ENCODE data around the gene NINJ2. TPM values are rescaled to one million over a fixed set of nuclear protein-coding genes. Genes with fewer than 3 reads are reported as not detected.

The NINJ2 gene
- total RNA-seq, 3 donors from 2014 or later (not counting 1 experiment from before 2014, with no cell fraction given): 3.1 to 6.6 (median 4.9) TPM

DNA sequence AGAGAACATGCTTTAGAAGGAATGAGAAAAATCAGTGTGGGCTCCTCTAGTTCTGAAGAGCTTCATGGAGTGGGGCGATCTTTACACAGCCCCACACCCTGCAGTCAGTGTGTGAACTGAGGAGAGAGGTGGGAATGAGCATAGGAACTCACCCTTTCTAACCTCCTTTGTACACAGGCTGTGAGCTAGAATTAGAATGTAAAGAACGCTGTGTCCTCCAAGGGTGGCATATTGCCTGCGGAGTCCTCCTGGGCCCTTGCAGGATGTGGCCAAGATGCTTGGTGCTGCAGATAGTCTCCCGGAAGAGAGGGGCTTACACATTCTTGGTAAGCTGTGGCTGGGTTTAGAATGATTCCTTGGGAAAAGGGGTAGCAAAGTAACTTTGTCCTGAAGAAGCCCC, 43.9 kb downstream of the NINJ2 start:
- no peaks in the 10 kb centered on the region for H3K36me3 ChIP-seq (ENCODE audit: control insufficient read depth, insufficient read depth, low read length)
- H3K27ac ChIP-seq (ENCODE audit: low read length): peak overlapping the region; percentile 14
- TF ChIP-seq, protein P1, sequence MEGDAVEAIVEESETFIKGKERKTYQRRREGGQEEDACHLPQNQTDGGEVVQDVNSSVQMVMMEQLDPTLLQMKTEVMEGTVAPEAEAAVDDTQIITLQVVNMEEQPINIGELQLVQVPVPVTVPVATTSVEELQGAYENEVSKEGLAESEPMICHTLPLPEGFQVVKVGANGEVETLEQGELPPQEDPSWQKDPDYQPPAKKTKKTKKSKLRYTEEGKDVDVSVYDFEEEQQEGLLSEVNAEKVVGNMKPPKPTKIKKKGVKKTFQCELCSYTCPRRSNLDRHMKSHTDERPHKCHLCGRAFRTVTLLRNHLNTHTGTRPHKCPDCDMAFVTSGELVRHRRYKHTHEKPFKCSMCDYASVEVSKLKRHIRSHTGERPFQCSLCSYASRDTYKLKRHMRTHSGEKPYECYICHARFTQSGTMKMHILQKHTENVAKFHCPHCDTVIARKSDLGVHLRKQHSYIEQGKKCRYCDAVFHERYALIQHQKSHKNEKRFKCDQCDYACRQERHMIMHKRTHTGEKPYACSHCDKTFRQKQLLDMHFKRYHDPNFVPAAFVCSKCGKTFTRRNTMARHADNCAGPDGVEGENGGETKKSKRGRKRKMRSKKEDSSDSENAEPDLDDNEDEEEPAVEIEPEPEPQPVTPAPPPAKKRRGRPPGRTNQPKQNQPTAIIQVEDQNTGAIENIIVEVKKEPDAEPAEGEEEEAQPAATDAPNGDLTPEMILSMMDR (IDR thresholded peaks at IDR 0.05): no peak
- Mint-ChIP-seq H3K4me3 (no peak overlapping the region), H3K27me3 (ENCODE audit: low read depth in 2 of 2) (no peaks in the 10 kb centered on the region), H3K9me3 (no peaks in the 10 kb centered on the region), H3K4me1 (peaks cover 35 to 36% of the 10 kb centered on the region in 2 donors), H3K36me3 (no peaks in the 10 kb centered on the region), H3K27ac (peak overlapping the region; percentile 41 to 69)
- ATAC-seq: peak; percentile 60 to 75 (median 64)
- no peaks in the 10 kb centered on the region for H3K27me3 ChIP-seq (ENCODE audit: control insufficient read depth, insufficient read depth, low read length)
- intact Hi-C loops (cut with micrococcal nuclease): no loop called here
- H3K4me3 ChIP-seq (ENCODE audit: low read length): no peak overlapping the region
- H3K4me1 ChIP-seq (ENCODE audit: control insufficient read depth, insufficient read depth, low read length): peaks cover 21% of the 10 kb centered on the region
- no peaks in the 10 kb centered on the region for H3K9me3 ChIP-seq (ENCODE audit: control insufficient read depth, insufficient read depth, low read length)
- WGBS (ENCODE audit: insufficient coverage): 33% methylated on average over 4 of the region's 4 CpGs
- DNase-seq: peak in 1 of 2 donors; percentile 39

DNA sequence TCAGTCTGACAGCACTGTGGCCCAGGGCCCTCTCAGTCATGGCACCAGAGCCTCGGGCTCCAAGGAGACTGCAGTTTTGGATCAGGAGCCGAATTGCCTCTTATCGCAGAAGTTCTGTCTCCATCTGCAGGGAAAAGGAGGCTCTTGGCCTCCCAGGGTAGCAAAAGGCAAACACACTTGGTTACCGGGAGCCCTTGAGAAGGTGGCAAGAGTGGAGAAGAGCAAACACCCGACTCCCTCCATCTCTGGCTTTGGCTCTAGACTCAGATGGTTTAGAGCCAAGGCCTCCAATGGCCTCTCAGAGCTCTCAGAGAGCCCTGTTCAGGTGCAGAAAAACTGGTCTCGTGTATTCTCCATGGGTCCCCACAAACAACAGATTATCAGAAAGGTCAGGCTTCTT, 44.6 kb downstream of the NINJ2 start:
- H3K9me3 Mint-ChIP-seq: no peaks in the 10 kb centered on the region
- H3K4me3 Mint-ChIP-seq: no peak overlapping the region
- H3K4me3 ChIP-seq (ENCODE audit: low read length): no peak overlapping the region
- H3K27ac ChIP-seq (ENCODE audit: low read length): no peak overlapping the region
- no peaks in the 10 kb centered on the region for H3K36me3 ChIP-seq (ENCODE audit: control insufficient read depth, insufficient read depth, low read length)
- ATAC-seq: no peak
- H3K9me3 ChIP-seq (ENCODE audit: control insufficient read depth, insufficient read depth, low read length): no peaks in the 10 kb centered on the region
- H3K4me1 ChIP-seq (ENCODE audit: control insufficient read depth, insufficient read depth, low read length): peaks cover 21% of the 10 kb centered on the region
- H3K36me3 Mint-ChIP-seq: no peaks in the 10 kb centered on the region
- 96% methylated on average over 6 of the region's 6 CpGs for WGBS (ENCODE audit: insufficient coverage)
- H3K27me3 ChIP-seq (ENCODE audit: control insufficient read depth, insufficient read depth, low read length): no peaks in the 10 kb centered on the region
- TF ChIP-seq, protein P1 (IDR thresholded peaks at IDR 0.05): no peak
- H3K4me1 Mint-ChIP-seq: peaks cover 36 to 38% of the 10 kb centered on the region in 2 donors
- intact Hi-C loops (cut with micrococcal nuclease): no loop called here
- DNase-seq: no peak
- peak overlapping the region; percentile 41 to 69 for H3K27ac Mint-ChIP-seq
- H3K27me3 Mint-ChIP-seq (ENCODE audit: low read depth in 2 of 2): no peaks in the 10 kb centered on the region

DNA sequence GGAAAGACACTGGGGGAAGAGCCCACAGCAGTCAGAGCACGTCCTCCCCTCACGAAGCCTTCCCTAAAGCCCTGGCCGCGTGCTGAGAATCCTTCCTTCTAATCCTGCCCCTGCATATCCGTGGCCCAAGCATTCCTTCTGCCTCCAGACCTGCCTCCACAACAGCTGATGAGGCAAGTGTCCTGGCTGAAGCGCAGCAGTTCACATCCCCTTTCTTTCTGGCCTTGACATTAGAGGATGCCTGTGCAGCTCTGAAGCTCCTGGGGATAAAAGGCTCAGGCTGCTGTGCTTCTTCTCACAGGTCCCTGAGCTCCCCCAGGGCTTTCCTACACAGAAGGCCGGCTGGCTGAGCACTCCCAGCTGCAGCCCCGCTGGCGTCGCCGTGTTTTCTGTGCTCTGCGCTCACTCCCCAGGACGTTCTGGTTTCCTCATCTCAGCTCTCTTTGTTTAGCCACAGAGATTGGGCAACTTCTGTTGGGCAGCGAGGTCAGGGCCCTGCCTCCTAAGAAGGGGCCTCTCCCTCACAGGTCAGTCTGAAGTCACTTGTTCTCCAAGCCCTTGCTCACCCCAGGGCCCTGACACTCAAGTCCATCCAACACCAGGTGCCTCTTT, 45.8 kb downstream of the NINJ2 start:
- peak overlapping the region in 1 of 2 donors; percentile 62 for H3K27ac Mint-ChIP-seq
- peaks cover 21% of the 10 kb centered on the region for H3K4me1 ChIP-seq (ENCODE audit: control insufficient read depth, insufficient read depth, low read length)

More for the DNA sequence above, 45.8 kb downstream of the NINJ2 start:
- ATAC-seq (peak in 1 of 3 donors; percentile 66), DNase-seq (no peak)
- Mint-ChIP-seq H3K9me3 (no peaks in the 10 kb centered on the region), H3K4me3 (no peak overlapping the region), H3K4me1 (peaks cover 26 to 30% of the 10 kb centered on the region in 2 donors), H3K27me3 (ENCODE audit: low read depth in 2 of 2) (no peaks in the 10 kb centered on the region), H3K36me3 (no peaks in the 10 kb centered on the region)
- Histone ChIP-seq H3K27me3 (ENCODE audit: control insufficient read depth, insufficient read depth, low read length) (no peaks in the 10 kb centered on the region), H3K27ac (ENCODE audit: low read length) (no peak overlapping the region), H3K4me3 (ENCODE audit: low read length) (no peak overlapping the region), H3K9me3 (ENCODE audit: control insufficient read depth, insufficient read depth, low read length) (no peaks in the 10 kb centered on the region), H3K36me3 (ENCODE audit: control insufficient read depth, insufficient read depth, low read length) (no peaks in the 10 kb centered on the region)
- intact Hi-C loops (cut with micrococcal nuclease): no loop called here
- TF ChIP-seq, protein P1 (IDR thresholded peaks at IDR 0.05): no peak
- WGBS (ENCODE audit: insufficient coverage): 58% methylated on average over 14 of the region's 14 CpGs
